OCI-LY3 (cell line): ENCODE data around the gene CDH8.

ENCODE experiments used
- H2AFZ ChIP-seq: fragments of 200-600, 300-600 bp; shearing (Covaris generic); 2 replicates; pipeline ENCODE4 v1.6.0; 2014; ENCODE audit warnings: antibody characterized with exemption, low read depth, low read length
- H3K27ac ChIP-seq: fragments of 200-600, 300-600 bp; sonication (generic); 2 replicates; pipeline ENCODE4 v1.5.1; 2014; ENCODE audit warnings: mild to moderate bottlenecking, low read length, moderate library complexity, mixed read lengths
- H3K27me3 ChIP-seq: fragments of 200-600, 300-600 bp; sonication (generic); 2 replicates; pipeline ENCODE4 v1.6.1; 2014; ENCODE audit warnings: low read depth, low read length, mixed read lengths
- H3K36me3 ChIP-seq: fragments of 200-600, 300-600 bp; sonication (generic); replicated peaks from 2 replicates; pipeline ENCODE3; 2014; ENCODE audit warnings: low read depth, low read length, mixed read lengths
- H3K4me1 ChIP-seq: fragments of 300-600, 200-600 bp; sonication (generic); 2 replicates; pipeline ENCODE4 v1.6.1; 2014; ENCODE audit warnings: low read length, mixed read lengths
- H3K4me2 ChIP-seq: fragments of 200-600, 300-600 bp; sonication (generic); 2 replicates; pipeline ENCODE4 v1.6.1; 2014; ENCODE audit warnings: low read length, mixed read lengths
- H3K4me3 ChIP-seq: fragments of 300-600, 200-600 bp; sonication (generic); 2 replicates; pipeline ENCODE4 v1.5.1; 2014; ENCODE audit warnings: antibody characterized with exemption, mild to moderate bottlenecking, low read length, moderate library complexity
- H3K79me2 ChIP-seq: fragments of 300-600, 200-600 bp; shearing (Covaris generic); 2 replicates; pipeline ENCODE4 v1.6.1; 2014; ENCODE audit warnings: mild to moderate bottlenecking, low read length, mixed read lengths
- H3K9ac ChIP-seq: fragments of 300-600, 200-600 bp; shearing (Covaris generic); 2 replicates; pipeline ENCODE4 v1.6.0; 2014; ENCODE audit warnings: mild to moderate bottlenecking, low read length, moderate library complexity
- H3K9me3 ChIP-seq: fragments of 200-600, 300-600 bp; shearing (Covaris generic); 2 replicates; pipeline ENCODE4 v1.6.1; 2014; ENCODE audit warnings: low read length, mixed read lengths; ENCODE audit not compliant: insufficient read depth
- H4K20me1 ChIP-seq: fragments of 200-600, 300-600 bp; sonication (generic); 2 replicates; pipeline ENCODE4 v1.6.1; 2016; ENCODE audit warnings: low read length, mixed read lengths; ENCODE audit not compliant: insufficient read depth
- EZH2phosphoT487 ChIP-seq: fragments of 200-600 bp; shearing (Covaris generic); IDR thresholded peaks from 2 replicates; pipeline ENCODE4 v1.6.1; 2018; ENCODE audit warnings: antibody characterized with exemption, mixed run types, low read depth
- TF ChIP-seq, protein P1 (sequence below): fragments of 200-600, 300-600 bp; sonication (generic); IDR thresholded peaks from 2 replicates; pipeline ENCODE4 v1.5.1; 2014; ENCODE audit warnings: antibody characterized with exemption, low read length, low read depth

Gene CDH8

DNA sequence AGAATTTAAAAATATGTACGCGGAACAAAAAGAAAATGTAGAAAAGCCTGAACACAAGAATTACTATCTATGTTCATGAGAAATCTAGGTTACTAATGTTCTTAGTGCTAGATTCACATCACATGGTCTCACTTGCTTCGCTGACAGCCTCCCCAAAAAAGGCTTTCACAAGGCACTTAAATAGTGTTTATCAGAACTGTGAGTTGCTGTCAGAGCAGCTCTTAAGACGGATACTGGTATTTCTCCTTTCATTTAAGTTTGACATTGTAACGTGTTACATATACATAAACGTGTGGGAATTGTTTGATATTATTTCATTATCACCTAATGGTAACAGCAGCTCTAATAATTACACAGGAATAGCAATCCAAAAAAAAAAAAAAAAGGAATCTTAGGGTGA, 150.9 kb downstream of the CDH8 start:
- H4K20me1 ChIP-seq = no peaks in the 10 kb centered on the region
- H2AFZ ChIP-seq = no peak overlapping the region
- peaks cover 18% of the 10 kb centered on the region for H3K36me3 ChIP-seq
- no peaks in the 10 kb centered on the region for H3K79me2 ChIP-seq
- H3K27me3 ChIP-seq = no peaks in the 10 kb centered on the region
- H3K27ac ChIP-seq = no peak overlapping the region
- TF ChIP-seq, protein P1, sequence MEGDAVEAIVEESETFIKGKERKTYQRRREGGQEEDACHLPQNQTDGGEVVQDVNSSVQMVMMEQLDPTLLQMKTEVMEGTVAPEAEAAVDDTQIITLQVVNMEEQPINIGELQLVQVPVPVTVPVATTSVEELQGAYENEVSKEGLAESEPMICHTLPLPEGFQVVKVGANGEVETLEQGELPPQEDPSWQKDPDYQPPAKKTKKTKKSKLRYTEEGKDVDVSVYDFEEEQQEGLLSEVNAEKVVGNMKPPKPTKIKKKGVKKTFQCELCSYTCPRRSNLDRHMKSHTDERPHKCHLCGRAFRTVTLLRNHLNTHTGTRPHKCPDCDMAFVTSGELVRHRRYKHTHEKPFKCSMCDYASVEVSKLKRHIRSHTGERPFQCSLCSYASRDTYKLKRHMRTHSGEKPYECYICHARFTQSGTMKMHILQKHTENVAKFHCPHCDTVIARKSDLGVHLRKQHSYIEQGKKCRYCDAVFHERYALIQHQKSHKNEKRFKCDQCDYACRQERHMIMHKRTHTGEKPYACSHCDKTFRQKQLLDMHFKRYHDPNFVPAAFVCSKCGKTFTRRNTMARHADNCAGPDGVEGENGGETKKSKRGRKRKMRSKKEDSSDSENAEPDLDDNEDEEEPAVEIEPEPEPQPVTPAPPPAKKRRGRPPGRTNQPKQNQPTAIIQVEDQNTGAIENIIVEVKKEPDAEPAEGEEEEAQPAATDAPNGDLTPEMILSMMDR = no peak
- TF ChIP-seq EZH2phosphoT487 = no peak
- no peak overlapping the region for H3K4me2 ChIP-seq
- peaks cover 48% of the 10 kb centered on the region for H3K4me1 ChIP-seq
- H3K4me3 ChIP-seq = no peak overlapping the region
- peaks cover 17% of the 10 kb centered on the region; the same call in 1 of the 2 replicates for H3K9me3 ChIP-seq
- no peak overlapping the region for H3K9ac ChIP-seq

DNA sequence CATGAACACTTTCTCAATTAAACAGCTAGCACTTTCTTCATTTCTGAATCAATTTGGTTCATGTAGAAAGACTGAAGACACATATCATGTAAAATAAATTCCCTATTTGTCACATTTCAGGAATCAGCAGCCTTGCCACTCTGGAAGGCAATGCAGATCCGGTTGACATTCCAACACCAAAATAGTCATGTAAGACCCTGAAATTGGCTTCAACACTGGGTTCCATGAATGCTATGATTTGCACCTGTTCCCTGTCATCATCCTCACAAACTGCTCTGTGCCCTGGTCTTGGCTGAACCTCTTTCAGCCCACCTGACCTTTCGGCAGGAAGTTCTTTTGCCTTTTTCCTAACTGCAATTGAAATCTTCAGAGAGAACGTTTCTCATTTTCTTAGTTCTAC, 156.9 kb downstream of the CDH8 start:
- no peak overlapping the region for H3K27ac ChIP-seq
- H3K36me3 ChIP-seq = peaks cover 3% of the 10 kb centered on the region
- H4K20me1 ChIP-seq = no peaks in the 10 kb centered on the region
- H2AFZ ChIP-seq = no peak overlapping the region
- H3K9ac ChIP-seq = no peak overlapping the region
- TF ChIP-seq, protein P1 = no peak
- TF ChIP-seq EZH2phosphoT487 = no peak
- peaks cover 6% of the 10 kb centered on the region; the same call in 1 of the 2 replicates for H3K9me3 ChIP-seq
- H3K27me3 ChIP-seq = no peaks in the 10 kb centered on the region
- H3K4me1 ChIP-seq = peaks cover 23% of the 10 kb centered on the region
- H3K4me3 ChIP-seq = no peak overlapping the region
- H3K4me2 ChIP-seq = no peak overlapping the region
- no peaks in the 10 kb centered on the region for H3K79me2 ChIP-seq

DNA sequence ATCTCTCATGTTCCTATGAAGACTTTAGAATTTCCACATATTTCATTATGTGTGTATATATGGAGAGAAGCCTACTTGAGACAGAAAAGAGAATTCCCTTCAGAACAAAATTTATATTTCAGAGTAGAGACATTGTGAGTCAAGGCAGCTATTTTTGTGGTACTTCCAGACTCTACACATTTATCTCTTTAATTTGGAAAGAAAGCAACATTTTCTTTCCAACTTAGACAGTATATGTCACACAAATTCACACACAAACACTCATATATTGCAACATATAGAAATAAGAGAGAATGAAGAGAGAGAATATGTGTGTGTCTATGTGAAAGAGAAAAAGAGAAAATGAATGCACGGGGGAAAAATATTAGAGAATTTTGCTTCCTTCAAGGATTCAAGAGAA, 158.8 kb downstream of the CDH8 start:
- Histone ChIP-seq H4K20me1 (no peaks in the 10 kb centered on the region), H3K79me2 (no peaks in the 10 kb centered on the region), H3K9ac (no peak overlapping the region), H3K4me1 (peaks cover 7% of the 10 kb centered on the region), H3K4me2 (no peak overlapping the region), H3K4me3 (no peak overlapping the region), H3K9me3 (peaks cover 6% of the 10 kb centered on the region; the same call in 1 of the 2 replicates), H3K27ac (no peak overlapping the region), H3K36me3 (peaks cover 3% of the 10 kb centered on the region), H3K27me3 (no peaks in the 10 kb centered on the region), H2AFZ (no peak overlapping the region)
- TF ChIP-seq, protein P1 = no peak
- no peak for TF ChIP-seq EZH2phosphoT487

DNA sequence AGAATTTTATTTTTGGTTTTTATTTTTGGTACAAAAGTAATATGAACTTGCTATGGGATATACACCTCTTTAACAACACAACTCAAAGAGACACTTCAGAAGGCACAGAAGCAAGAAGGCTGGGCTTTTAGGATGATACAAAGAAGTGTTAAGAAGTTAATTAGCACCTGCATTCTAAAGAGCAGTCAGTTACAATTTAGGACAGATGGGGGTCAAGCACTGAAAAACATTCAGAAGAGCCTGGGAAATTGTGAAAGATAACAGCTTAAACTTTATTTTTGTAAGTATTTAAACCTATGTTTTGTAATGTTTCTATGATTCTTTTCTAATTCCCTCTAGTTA, 163.5 kb downstream of the CDH8 start:
- H3K4me1 ChIP-seq = no peaks in the 10 kb centered on the region
- no peaks in the 10 kb centered on the region for H3K9me3 ChIP-seq
- no peak overlapping the region for H2AFZ ChIP-seq
- H3K36me3 ChIP-seq = no peaks in the 10 kb centered on the region
- H3K27ac ChIP-seq = no peak overlapping the region
- no peaks in the 10 kb centered on the region for H3K27me3 ChIP-seq
- H3K9ac ChIP-seq = no peak overlapping the region
- H3K4me2 ChIP-seq = no peak overlapping the region
- TF ChIP-seq EZH2phosphoT487 = no peak
- TF ChIP-seq, protein P1 = no peak
- no peak overlapping the region for H3K4me3 ChIP-seq
- no peaks in the 10 kb centered on the region for H4K20me1 ChIP-seq
- H3K79me2 ChIP-seq = no peaks in the 10 kb centered on the region
